PFSK-1 (cell line): ENCODE results near the gene LRP4.

Source experiments
- FOXP2 ChIP-seq: optimal IDR thresholded peaks from 2 replicates; pipeline ENCODE3; 2011; ENCODE audit warnings: borderline replicate concordance, control low read depth, inconsistent platforms; ENCODE audit not compliant: insufficient read depth; ENCODE audit errors: extremely low read length, extremely low read depth
- POLR2AphosphoS5 ChIP-seq: IDR thresholded peaks from 2 replicates; pipeline ENCODE4 v1.6.1; 2012; ENCODE audit warnings: low read depth, mild to moderate bottlenecking, control low read depth, low read length, moderate library complexity
- SIN3A ChIP-seq: IDR thresholded peaks from 2 replicates; pipeline ENCODE4 v1.6.1; 2012; ENCODE audit warnings: mild to moderate bottlenecking, low read length, moderate library complexity, borderline replicate concordance; ENCODE audit not compliant: insufficient read depth
- TAF1 ChIP-seq: IDR thresholded peaks from 2 replicates; pipeline ENCODE4 v1.6.1; 2012; ENCODE audit warnings: low read length, control low read depth, borderline replicate concordance; ENCODE audit not compliant: insufficient read depth
- TF ChIP-seq, protein P1 (sequence below), 2 experiments: IDR thresholded peaks; 2 replicates each; pipeline versions ENCODE4 v1.6.1 to v1.8.0; 2011 to 2012; ENCODE audit warnings: low read depth in 2 of 2, low read length in 2 of 2, control low read depth in 1 of 2, inconsistent platforms in 1 of 2, mild to moderate bottlenecking in 1 of 2, moderate library complexity in 1 of 2; ENCODE audit not compliant: insufficient read depth in 1 of 2

LRP4 gene

GRCh38 chr11:46879056-46879585, 39.2 kb downstream of the LRP4 start:
- TF ChIP-seq POLR2AphosphoS5 (no peak), FOXP2 (no peak), SIN3A (no peak), TAF1 (no peak)
- TF ChIP-seq, protein P1, sequence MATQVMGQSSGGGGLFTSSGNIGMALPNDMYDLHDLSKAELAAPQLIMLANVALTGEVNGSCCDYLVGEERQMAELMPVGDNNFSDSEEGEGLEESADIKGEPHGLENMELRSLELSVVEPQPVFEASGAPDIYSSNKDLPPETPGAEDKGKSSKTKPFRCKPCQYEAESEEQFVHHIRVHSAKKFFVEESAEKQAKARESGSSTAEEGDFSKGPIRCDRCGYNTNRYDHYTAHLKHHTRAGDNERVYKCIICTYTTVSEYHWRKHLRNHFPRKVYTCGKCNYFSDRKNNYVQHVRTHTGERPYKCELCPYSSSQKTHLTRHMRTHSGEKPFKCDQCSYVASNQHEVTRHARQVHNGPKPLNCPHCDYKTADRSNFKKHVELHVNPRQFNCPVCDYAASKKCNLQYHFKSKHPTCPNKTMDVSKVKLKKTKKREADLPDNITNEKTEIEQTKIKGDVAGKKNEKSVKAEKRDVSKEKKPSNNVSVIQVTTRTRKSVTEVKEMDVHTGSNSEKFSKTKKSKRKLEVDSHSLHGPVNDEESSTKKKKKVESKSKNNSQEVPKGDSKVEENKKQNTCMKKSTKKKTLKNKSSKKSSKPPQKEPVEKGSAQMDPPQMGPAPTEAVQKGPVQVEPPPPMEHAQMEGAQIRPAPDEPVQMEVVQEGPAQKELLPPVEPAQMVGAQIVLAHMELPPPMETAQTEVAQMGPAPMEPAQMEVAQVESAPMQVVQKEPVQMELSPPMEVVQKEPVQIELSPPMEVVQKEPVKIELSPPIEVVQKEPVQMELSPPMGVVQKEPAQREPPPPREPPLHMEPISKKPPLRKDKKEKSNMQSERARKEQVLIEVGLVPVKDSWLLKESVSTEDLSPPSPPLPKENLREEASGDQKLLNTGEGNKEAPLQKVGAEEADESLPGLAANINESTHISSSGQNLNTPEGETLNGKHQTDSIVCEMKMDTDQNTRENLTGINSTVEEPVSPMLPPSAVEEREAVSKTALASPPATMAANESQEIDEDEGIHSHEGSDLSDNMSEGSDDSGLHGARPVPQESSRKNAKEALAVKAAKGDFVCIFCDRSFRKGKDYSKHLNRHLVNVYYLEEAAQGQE (IDR thresholded peaks at IDR 0.05; ENCODE audit: insufficient read depth in 1 of 2, low read depth in 2 of 2, low read length in 2 of 2): no peak

GRCh38 chr11:46877580-46877979, 40.8 kb downstream of the LRP4 start:
- TF ChIP-seq, protein P1 (IDR thresholded peaks at IDR 0.05; ENCODE audit: insufficient read depth in 1 of 2, low read depth in 2 of 2, low read length in 2 of 2): no peak
- TF ChIP-seq FOXP2: no peak
- TF ChIP-seq POLR2AphosphoS5: no peak
- TF ChIP-seq SIN3A: no peak
- TF ChIP-seq TAF1: no peak

GRCh38 chr11:46876471-46876870, 41.9 kb downstream of the LRP4 start:
- TF ChIP-seq TAF1: no peak
- no peak for TF ChIP-seq POLR2AphosphoS5
- TF ChIP-seq, protein P1 (IDR thresholded peaks at IDR 0.05; ENCODE audit: insufficient read depth in 1 of 2, low read depth in 2 of 2, low read length in 2 of 2): no peak
- no peak for TF ChIP-seq SIN3A
- no peak for TF ChIP-seq FOXP2

DNA sequence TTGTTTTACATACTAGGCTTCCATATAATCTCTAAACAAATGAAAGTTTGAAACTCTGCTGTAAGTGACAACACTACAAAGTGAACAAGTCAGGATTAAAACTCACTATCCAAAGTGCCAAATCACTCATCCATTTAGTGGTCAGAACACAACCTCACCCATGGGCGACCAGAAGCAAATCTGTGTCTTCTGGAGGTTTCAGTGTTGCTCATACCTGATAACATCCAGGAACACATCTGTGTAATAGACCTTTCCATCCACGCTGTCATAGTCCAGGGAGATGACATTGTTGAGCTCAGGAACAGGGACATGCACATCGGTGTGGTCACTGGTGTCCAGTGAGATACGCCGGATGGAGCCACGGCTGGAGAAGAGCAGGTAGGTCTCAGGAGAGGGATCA, 43.8 kb downstream of the LRP4 start:
- no peak for TF ChIP-seq FOXP2
- no peak for TF ChIP-seq POLR2AphosphoS5
- TF ChIP-seq SIN3A: no peak
- TF ChIP-seq, protein P1 (IDR thresholded peaks at IDR 0.05; ENCODE audit: insufficient read depth in 1 of 2, low read depth in 2 of 2, low read length in 2 of 2): no peak
- no peak for TF ChIP-seq TAF1

DNA sequence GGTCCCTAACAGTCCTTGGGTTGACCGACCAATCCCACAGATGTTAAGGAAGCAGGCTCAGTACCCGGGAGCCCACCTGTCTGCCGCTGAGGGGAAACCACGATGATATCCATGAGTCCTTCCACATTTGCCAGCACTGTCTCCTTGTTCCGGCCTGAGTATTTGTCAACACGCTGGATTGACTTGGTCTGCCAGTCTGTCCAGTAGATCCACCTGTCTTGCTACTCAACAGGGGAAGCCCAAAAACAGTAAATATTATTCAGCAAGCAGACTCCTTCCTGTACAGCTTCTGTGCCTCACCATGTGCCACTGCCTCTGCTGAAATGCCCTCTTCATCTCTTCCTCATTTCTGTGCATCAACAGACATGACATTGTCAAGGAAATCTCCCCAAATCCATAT, 49.4 kb downstream of the LRP4 start:
- no peak for TF ChIP-seq SIN3A
- TF ChIP-seq, protein P1 (IDR thresholded peaks at IDR 0.05; ENCODE audit: insufficient read depth in 1 of 2, low read depth in 2 of 2, low read length in 2 of 2): no peak
